ENCODE measurements around the gene CETN2. TPM values are rescaled to one million over a fixed set of nuclear protein-coding genes. Genes with fewer than 3 reads are reported as not detected.

CETN2 gene
- total RNA-seq, 1 donor from 2014 or later: 25.0 TPM

Other genes with a start within 250 kb of the CETN2 start
- 5.3 TPM for gene GABRQ, start 192.9 kb downstream of the CETN2 start, total RNA-seq
- gene MAGEA3, start 132.0 kb downstream of the CETN2 start, total RNA-seq: not detected
- not detected for gene CSAG2, start 121.5 kb downstream of the CETN2 start, total RNA-seq
- not detected for gene MAGEA2B, start 116.1 kb downstream of the CETN2 start, total RNA-seq
- gene CSAG1, start 97.0 kb downstream of the CETN2 start, total RNA-seq: not detected
- not detected for gene MAGEA12, start 97.0 kb downstream of the CETN2 start, total RNA-seq
- not detected for gene MAGEA2, start 76.9 kb downstream of the CETN2 start, total RNA-seq
- gene CSAG3, start 71.5 kb downstream of the CETN2 start, total RNA-seq: not detected
- gene MAGEA6, start 61.1 kb downstream of the CETN2 start, total RNA-seq: not detected
- 18.0 TPM for gene NSDHL, start 306 bp upstream of the CETN2 start, total RNA-seq
- 26.9 TPM for gene ZNF185, start 67.3 kb upstream of the CETN2 start, total RNA-seq
- gene PNMA5, start 163.4 kb upstream of the CETN2 start, total RNA-seq: not detected
- gene PNMA3, start 225.7 kb upstream of the CETN2 start, total RNA-seq: 1.1 TPM
- gene PNMA6A, start 241.7 kb upstream of the CETN2 start, total RNA-seq: 4.9 TPM